Kidney glomerular epithelial cell (primary cell): ENCODE results near the gene TOMM40.
"Not testable (repeated sequence)": the region's sequence is repeated elsewhere in the genome, so short reads cannot be mapped to it uniquely, and the experiment has no call there.

Source experiments
- DNase-seq: peaks from one replicate; lab custom pipeline; 2025; lab: John Stamatoyannopoulos, UW

TOMM40 gene

DNA sequence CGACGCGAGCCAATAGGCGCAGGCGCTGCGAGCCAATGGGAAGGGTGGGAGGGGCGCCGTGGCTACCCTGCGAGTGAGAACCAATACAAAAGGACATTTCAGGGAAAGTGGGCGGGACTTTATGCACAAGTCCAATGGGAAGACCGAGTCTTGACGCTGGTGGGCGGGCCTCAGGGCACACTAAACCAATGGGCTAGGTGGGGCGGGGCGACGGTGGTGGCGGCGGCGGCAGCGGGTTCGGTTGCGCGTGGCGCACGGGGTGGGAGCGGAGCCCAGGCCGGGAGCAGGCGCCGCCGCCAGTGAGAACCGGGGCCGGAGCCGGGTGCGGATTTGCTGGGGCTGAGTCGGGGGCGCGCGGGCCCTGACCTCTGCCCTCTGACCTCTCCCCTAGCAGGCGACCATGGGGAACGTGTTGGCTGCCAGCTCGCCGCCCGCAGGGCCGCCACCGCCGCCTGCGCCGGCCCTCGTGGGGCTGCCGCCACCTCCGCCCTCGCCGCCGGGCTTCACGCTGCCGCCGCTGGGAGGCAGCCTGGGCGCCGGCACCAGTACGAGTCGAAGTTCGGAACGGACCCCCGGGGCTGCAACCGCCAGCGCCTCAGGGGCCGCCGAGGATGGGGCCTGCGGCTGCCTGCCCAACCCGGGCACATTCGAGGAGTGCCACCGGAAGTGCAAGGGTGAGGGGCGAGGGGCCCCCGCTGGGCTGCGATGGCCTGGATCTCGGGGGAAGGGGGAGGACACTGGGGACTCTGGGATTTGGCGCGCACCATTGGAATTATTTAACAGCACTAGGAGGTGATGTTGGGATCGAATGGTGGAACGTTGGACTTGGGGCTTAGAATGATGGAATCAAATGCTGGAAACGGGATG, at the start of gene TOMM40:
Gene TOMM40 (plus strand): TSS at position 239 of the 867 bp plus-strand sequence. CDS start 162 bp downstream, at position 401.
- DNase-seq, result no peak

DNA sequence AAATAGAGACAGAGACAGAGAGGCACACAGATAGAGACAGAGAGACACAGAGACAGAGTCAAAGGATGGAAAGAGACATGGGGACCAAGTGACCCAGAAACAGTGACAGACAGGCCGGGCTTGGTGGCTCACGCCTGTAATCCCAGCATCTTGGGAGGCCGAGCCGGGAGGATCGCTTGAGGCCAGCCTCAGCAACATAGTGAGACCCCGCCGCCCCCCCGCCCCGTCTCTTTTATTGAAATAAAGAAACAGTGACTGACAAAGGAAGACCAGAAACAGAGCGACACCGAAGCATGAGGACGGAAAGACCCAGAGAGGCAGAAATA, 45.8 kb upstream of the TOMM40 start:
- no peak for DNase-seq

DNA sequence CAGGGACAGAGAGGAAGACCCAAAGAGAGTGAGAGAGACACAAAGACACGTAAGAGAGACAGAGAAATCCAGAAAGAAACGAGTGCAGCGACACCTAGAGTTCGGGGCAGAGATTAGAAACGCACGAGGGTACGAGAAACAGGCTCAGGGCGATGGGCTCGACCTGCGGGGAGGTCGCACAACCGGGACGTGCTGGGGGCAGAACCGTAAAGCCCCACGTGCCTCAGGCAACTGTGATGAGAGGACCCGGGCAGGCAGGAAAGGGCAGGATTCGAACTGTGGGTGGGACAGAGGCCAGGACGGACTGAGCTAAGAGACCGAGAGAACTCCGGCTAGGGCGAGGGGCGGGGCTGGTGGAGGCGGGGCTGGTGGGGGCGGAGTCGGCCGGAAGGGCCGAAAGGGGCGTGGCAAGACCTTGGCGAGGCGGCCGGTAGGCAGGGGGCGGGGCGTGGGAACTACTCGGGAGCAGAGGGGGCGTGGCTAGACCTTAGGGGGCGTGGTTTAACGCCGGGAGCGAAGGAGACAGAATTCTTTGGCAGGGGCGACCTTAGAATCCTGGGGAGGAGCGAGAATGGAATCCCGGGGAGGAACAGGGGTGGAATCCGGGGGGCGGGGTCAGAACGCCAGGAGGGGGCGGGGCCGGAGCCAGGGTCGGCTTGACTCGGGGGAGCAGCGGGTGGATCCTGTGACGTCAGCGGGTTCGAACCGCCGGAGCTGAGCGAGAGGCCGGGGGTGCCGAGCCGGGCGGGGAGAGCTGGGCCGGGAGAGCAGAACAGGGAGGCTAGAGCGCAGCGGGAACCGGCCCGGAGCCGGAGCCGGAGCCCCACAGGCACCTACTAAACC, 45.2 kb upstream of the TOMM40 start, which contains the start of gene NECTIN2:
Gene NECTIN2 (plus strand): TSS at position 686 of the 843 bp plus-strand sequence. CDS start 229 bp downstream, outside the sequence.
- peak; percentile 96 for DNase-seq

DNA sequence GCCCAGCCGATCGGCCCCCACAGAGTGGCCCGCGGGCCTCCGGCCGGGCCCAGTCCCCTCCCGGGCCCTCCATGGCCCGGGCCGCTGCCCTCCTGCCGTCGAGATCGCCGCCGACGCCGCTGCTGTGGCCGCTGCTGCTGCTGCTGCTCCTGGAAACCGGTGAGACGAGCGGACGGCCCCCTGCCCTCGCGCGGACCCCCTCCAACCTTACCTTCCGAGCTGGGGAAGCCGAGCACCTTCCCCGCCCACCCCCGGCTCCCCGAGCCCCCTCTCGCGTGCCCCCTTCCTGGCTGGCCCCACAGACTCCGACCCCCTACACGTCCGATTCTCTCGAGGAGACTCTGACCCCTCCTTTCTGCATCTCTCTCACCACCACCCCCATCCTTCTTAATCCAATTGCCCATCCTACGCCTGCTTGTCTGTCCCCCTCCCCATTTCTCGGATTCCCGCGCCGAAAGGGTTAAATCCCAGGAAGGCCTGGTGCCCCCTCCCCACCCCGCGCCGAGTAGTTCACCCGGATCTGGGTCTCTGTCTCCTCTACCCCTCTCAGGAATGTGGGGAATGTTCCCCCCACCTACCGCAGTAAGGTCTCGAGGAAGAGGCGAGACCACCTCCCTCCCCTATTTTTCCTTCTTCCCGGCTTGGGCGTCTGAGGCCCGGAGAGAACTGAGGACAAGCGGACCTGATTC, 44.5 kb upstream of the TOMM40 start:
- peak; percentile 23 for DNase-seq

DNA sequence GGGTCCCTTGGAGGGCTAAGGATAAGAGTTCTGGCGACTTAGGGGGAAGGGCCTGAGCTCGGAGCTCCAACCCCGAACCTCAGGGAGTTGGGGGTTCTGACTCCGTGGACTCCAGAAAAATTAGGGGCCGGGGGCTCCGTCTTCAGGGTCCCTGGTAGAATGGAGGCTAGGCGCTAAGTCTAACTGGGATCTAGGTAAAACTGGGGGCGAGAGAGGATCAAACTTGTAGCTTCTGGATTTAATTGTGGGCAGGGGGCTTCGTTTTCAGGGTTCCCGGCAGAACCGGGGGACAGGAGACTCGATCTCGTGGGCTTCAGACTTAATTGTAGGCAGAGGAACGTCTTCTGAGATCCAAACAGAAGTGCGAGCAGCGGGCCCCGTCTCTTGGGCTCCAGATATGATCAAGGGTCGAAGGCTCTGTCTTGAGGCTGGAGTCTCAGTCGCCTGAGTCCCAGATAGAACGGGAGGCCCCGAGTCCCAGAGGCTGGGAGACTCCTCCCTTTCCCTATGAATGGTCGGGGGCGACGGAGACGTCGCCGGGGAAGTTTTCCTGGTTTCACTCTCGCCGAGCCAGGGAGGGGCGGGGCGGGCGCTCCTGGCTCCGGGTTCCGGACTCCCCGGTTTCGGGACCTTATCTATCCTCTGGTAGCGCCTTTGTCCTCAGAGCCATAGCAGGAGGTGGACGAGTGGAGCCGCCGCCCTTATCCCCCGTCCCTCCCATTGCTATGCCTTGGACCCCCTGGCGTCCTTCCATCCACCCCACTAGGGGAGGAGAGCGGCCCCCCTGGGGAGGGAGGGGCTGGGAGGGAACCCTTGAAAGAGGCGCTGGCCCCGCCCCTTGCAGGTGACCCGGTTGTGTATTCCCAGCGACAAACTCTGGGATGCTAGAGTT, 43.7 kb upstream of the TOMM40 start:
- peak; percentile 57 for DNase-seq

DNA sequence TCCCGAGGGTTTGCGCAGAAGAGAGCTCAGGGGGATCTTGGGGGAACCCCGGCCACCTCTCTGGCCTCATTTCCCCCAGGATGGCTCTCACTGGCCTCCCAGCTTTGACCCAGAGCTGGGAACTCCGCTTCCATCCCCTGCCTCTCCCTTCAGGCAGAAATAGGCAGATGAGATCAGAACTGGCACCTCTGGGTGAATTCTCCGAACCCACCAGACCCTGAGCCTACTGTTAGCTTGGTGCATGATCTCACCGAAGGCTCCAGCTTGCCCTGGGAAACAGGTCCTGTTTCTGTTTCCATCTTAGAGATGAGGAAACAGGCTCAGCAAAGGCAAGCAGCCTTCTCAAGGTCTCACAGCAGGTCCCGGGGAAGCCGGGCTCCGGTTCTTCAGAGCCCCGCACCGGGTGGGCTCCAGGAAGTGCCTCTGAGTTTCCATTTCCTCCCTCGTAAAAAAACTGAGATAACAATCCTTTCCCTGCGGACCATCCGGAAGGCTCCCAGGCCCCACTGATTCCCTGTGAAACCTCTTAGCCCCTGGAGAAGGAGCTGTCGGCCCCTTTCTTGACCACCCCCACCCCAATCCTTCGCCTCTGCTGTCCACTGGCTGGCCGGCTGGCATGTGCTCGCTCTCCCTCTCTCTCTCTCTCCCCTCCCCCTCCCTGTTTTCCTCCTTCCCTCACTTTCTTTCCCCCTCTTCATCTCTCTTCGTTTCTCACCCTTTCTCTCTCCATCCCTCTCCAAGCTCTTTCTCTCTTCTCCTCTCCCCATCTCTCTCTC, 42.8 kb upstream of the TOMM40 start:
- DNase-seq, result peak; percentile 51

DNA sequence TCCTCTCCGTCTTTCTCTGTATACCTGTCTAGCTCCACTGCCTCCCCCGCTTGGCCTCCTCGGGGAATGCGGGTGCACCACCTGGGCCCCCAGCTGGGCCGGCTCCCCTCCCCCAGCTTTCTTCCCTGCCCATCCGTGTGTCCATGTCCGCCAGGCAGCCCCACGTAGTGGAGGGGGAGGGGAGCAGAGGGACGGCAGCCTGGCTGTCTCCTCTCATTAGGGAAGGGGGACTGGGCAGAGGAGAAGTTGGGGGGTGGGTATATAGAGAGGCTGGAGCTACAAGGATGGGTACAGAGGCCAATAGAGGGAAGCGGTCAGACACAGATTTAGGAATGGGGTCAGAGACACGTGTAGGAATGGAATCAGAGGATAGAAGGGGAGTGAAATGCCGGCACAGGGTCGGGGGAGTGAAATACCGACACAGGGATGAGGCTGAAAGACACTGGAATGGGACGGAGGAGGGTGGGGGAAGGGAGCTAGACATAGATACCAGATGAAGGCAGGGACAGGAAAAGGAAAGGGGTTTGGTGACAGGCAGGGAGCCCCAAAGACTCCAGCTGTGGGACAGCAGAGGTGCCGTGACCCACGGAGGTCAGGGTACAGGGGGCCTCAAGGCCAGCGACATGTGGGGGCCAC, 42.1 kb upstream of the TOMM40 start:
- DNase-seq, result peak; percentile 25

DNA sequence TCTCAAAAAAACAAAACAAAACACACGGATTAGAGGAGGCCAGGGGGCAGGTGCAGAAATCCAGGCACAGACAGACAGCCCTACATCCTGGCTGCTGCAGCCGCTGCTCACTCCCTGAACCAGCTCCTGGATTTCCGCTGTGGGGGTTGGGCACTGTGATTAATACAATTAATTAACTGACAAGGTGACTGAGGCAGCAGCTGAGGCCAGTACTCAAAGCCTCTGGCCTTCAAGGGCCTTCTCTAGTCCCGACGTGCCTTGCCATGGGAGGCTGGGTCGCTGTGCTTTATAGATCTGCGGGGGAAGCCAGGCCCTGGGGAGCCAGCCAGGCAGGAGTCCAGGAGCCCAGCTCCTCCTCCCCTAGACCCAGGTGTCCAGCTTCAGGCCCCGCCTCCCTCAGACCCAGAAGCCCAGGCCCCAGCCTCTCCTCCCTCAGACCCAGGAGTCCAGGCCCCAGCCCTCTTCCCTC, 40.4 kb upstream of the TOMM40 start:
- no peak for DNase-seq

DNA sequence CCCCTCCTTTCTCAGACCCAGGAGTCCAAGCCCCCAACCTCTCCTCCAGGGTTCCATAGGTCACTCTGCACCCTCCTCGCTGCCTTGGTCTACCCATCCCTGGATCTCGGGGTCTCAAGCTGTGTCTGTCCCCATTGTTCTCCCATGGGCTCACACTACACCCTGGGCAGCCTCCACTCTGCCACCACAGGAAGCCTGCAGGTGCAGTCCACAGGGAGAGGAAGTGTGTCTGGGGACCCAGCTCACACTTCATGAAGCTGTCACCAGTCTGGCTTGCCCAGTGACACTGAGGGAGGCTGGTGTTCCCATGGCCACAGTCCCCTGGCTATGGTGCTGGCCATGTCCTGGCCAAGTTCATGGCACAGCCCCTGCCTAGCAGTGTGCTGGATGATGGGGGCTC, 39.6 kb upstream of the TOMM40 start:
- no peak for DNase-seq

DNA sequence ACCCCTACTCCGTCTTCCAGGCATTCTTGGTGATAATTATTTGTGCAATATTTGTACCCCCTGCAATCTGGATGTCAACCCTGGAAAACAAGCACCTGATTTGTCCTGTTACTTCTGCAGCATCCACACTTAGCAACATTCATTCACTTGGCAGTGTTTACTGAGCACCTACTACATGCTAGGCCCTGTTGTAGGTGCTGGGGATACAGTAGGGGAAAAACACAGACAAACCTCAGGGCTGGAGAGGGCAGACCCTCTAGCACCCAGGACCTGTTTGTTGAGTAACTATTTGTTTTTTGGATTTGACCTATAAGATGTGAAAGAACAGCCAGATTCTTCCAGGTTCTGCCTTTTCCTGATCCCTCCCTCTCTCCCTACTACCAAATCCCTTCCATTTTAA, 35.4 kb upstream of the TOMM40 start:
- no peak for DNase-seq

DNA sequence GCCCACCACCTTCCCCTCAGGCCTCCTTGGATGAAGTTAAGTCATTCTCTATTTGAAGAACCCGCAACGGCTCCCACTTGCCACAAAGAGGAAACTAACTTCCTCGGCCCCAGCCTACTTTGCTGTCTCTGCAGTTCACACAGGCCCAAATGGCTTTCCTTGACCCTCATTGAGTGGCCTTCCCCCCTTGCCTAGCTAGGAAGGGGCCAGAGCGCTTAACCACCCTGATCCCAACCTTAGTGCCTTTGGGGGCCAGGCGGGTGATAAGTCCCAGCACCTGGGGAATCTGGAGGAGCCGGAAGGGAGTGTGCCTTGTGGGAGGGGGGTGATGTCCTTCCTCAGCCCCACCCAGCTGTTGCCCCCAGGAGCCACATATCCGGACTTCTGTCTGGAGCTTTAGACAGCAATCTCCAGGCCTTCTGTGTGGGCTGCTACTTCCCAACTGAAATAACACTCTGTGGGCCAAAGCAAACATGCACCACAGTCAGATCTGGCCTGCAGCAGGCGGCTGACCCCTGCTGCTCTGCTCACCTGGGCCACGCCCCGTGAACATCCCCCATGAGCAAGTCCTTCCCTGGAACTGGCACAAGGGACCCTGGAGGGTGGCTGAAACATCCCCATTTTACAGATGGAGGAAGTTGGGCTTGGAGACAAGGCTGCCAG, 34.5 kb upstream of the TOMM40 start:
- peak; percentile 70 for DNase-seq

DNA sequence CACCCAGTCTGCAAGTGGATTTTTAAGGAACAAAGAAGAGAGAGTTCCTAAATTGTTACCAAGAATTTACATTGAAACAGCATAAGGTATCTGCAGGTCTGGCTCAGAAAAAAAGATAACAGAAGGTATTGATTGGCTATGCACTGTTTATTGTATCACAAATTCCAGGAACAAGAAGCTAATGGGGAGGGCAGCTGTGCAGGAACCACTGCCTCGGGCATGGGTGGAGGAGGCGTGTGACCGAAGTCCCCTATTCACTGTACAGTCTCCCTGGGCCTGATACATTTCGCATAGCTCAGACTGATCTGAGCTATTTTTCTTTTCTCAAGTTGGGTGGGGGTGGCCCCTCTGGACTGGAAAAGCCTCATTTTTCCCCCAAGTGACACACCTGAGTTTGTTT, 33.2 kb upstream of the TOMM40 start:
- no peak for DNase-seq

DNA sequence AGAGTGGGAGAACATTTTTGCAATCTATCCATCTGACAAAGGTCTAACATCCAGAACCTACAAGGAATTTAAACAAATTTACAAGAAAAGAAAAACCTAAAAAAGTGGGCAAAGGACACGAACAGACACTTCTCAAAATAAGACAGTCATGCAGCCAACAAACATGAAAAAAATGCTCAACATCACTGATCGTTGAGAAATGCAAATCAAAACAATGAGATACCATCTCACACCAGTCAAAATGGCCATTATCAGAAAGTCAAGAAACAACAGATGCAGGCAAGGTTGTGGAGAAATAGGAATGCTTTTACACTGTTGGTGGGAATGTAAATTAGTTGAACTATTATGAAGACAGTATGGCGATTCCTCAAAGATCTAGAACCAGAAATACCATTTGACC, 29.5 kb upstream of the TOMM40 start:
- DNase-seq, result not testable (repeated sequence)

DNA sequence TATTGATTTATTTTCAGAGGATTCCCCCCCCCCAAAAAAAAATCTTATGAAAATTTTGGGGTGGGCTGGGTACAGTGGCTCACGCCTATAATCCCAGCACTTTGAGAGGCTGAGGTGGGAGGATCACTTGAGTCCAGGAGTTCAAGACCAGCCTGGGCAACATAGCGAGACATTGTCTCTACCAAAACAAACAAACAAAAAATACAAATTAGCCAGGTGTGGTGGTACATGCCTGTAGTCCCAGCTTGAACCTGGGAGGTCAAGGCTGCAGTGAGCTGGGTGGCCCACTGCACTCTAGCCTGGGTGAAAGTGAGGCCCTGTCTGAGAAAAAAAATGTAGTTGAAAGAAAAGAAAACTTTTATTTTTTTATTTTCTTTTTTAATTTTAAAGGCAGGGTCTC, 27.1 kb upstream of the TOMM40 start:
- no peak for DNase-seq

DNA sequence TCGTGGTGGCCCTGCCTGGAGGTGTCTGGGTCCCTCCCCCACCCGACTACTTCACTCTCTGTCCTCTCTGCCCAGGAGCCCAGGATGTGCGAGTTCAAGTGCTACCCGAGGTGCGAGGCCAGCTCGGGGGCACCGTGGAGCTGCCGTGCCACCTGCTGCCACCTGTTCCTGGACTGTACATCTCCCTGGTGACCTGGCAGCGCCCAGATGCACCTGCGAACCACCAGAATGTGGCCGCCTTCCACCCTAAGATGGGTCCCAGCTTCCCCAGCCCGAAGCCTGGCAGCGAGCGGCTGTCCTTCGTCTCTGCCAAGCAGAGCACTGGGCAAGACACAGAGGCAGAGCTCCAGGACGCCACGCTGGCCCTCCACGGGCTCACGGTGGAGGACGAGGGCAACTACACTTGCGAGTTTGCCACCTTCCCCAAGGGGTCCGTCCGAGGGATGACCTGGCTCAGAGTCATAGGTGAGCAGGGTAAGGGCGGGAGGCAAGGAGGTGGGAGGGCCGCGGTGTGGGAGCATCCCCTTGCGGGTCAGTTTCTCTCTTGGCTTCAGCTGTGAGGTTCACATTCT, 25.8 kb upstream of the TOMM40 start:
- DNase-seq, result no peak

DNA sequence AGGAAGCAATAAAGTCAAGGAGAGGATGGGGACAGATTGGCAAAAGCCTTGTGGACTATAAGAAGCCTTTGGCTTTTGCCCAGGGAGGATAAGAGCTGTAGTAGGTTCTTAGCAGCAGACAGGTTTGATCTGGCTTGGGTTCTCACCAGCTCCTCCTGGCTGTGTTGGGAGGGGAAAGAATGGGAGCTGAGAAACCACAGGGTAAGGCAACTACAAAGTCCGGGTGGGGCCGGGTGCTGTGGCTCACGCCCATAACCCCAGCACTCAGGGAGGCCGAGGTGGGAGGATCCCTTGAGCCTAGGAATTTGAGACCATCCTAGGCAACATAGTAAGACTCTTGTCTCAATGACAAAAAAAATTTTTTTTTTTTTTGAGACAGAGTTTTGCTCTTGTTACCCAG, 24.4 kb upstream of the TOMM40 start:
- DNase-seq, result no peak

DNA sequence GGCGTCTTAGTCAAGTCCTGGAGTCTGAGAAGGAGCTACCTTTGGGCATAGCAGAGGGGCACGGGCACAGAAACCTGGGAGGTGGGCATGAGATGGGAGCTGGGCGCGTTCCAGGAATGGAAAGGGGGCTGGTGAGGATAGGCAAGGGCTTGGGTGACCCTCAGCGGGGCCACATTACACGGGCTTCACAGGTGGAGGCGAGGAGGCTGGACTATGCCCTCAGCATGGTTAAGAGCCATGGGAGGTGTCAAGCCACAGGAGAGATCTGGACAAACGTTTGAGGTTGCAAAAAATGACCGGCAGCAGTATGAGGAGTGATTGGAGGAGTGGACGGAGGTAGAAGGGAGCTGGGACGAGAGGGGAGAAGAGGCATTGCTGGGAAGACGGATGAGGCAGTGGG, 23.5 kb upstream of the TOMM40 start:
- DNase-seq, result no peak

DNA sequence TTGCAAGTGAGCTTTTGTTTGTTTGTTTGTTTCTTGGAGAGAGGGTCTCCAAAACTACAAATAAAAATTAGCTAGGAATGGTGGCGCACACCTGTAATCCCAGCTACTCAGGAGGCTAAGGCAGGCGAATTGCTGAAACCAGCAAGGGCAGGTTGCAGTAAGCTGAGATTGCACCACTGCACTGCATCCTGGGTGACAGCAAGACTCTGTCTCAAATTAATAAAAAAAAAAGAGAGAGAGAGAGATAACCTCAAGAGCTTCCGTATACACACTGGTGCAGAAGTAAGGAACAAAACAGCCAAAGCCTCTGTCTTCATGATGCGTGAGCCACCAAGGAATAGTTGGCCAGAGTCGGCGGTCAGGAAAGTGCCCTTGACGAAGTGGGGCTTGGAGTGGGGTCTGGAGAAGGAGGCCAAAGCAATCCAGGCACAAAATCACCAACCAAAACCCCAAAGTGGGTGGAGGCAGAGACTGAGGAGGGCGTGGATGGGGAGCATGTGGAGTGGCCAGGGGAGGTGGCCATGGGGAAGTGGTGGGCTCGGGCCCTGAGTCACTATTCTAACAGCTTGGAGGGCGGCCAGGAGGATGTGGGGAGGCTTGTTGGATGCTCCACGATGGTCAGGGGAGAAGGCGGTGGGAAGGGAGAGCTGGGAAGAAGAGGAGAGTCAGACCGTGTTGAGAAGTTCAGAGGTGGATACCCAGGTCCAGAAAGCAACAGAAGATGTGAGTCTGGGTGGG, 21.2 kb upstream of the TOMM40 start:
- no peak for DNase-seq
